HG03196 (cell line): ENCODE data around the gene RALGPS1.

Experiments
- ATAC-seq: cut with Tn5 transposase; IDR thresholded peaks from one replicate; pipeline ENCODE4 v1.9.1; 2021; ENCODE audit not compliant: unreplicated experiment

Gene RALGPS1

GRCh38 chr9:126904586-126904985 lies 10.0 kb upstream of the RALGPS1 start:
- no peak for ATAC-seq

DNA sequence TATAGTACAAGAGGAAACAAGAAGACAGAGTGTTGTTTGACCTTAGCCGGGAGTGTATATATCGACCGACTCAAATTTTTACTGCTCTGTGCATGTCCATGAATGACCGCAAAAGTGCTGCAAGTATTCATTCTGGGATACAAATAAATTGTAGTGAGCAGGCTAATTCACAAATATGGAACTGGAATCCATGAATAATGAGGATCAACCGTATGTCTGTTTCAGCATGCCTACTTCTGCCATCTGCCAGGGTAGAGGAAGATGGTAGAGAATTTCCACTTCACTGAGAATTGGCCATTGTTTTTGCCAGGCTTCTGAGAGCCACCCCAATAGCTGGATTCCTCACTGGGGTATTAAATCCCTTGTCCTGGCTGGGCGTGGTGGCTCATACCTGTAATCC lies 8.5 kb upstream of the RALGPS1 start:
- ATAC-seq, result no peak

- no peak for ATAC-seq
These were observed 7.5 kb upstream of the RALGPS1 start for GRCh38 chr9:126907058-126907457.

DNA sequence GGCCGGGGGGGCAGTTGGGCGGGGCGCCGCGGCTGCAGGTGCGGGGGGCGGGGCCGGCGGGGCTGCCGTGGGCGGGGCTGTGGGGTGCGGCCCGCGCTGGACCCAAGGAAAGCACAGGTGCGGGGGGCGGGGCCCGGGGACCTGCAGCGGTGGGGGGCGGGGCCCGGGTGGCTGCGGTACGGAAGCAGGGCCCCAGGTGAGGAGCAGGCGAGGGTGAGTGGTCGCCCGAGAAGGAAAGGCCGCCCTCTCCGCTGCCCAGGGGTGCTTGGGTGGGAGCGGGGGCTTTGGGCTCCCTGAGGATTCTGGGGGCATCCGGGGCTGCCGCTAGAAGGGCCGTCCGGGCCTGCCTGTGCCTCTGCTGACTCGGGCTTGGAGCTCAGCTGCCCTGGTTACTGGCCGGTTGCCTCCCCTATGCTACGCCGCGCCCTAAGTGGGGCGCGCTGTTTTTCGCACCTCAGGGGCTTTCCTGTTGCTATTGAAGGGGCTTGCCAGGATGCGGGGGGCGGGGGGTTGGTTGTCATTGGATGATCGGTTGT lies 767 bp downstream of the RALGPS1 start:
- no peak for ATAC-seq

- no peak for ATAC-seq
These were observed 1.4 kb downstream of the RALGPS1 start for GRCh38 chr9:126915846-126916543.

DNA sequence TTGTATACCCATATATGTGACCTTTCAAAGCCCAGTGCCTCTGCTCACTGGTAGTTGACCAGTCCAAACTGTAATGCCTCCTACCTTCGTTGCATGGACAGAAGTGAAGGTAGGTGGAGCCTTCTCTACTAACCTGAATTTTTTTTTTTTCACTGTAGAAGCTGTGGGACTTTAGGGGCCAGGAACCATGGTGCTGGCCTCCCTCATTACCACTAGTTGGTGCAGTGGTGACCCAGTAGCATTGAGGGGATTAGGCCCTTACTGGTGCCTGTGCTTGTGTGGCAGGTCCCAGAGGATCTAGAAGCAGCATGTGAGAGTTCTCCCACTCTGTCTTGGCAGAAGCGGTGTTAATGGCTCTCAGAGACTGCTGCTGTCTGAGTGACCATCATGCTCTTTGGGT lies 2.3 kb downstream of the RALGPS1 start:
- ATAC-seq, result no peak

DNA sequence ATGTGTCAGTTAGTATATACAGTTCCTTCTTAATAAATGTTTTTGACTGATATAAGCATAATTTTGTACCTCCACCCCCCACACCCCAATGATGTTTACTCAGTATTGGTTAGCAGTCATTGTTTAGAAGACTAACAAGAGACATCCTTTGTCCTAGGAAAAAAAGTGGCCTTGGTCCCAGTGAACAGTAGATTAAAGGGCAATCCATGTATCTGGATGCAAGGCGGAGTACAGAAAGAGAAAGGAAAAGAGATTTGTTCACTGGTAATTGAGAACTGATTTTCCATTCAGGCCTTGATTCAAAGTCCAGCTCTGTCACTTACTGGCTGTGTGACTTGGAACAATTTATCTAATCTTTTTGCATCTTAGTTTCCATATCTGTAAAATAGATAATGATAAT lies 4.6 kb downstream of the RALGPS1 start:
- ATAC-seq, result no peak

GRCh38 chr9:126925876-126926275 lies 11.3 kb downstream of the RALGPS1 start:
- ATAC-seq, result no peak

- ATAC-seq, result no peak
These were observed 11.8 kb downstream of the RALGPS1 start for GRCh38 chr9:126926364-126926763.

- ATAC-seq, result no peak
These were observed 12.8 kb downstream of the RALGPS1 start for GRCh38 chr9:126927419-126927818.

- ATAC-seq, result no peak
These were observed 18.3 kb downstream of the RALGPS1 start for GRCh38 chr9:126932871-126933321.

- no peak for ATAC-seq
These were observed 18.9 kb downstream of the RALGPS1 start for GRCh38 chr9:126933334-126933980.

- ATAC-seq, result no peak
These were observed 19.9 kb downstream of the RALGPS1 start for GRCh38 chr9:126934441-126934840.

DNA sequence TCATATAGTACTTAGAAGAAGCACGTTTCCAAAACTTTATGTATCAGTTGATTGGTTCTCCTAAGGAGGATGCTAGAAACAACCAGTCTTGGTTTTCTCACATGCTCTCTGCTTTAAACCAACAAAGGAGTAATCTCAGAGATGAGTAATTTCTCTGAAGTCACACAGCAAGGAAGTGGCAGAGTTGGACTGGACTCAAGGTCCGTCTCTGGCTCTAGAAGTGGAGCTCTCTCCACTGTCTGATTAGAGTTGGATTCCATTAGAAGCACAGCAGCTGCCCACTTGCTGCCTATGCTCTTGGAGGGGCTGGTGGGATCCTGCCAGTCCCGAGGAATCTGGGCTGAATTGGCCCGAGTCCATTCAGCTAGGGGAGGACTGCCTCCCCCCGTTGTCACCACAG lies 21.0 kb downstream of the RALGPS1 start:
- ATAC-seq, result no peak

DNA sequence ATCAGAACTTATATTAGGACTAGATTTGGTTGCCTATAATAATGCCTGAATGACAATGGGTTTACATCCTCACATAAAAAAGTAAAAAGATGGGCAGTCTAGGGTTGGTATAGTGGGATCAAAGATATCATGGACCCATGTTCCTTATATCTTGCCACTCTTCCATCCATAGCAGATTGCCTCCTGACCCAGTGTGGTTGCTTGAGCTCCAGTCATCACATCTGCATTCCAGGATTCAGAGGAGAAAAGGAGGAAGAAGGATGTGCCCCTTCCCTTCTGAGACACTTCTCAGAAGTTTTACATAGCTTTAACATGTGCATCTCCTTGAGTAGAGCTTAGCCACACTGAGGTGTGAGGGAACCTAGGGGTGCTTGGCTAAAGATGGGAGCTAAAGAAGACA lies 22.9 kb downstream of the RALGPS1 start:
- ATAC-seq, result no peak

GRCh38 chr9:126938327-126938726 lies 23.7 kb downstream of the RALGPS1 start:
- no peak for ATAC-seq

GRCh38 chr9:126939821-126940221 lies 25.2 kb downstream of the RALGPS1 start:
- no peak for ATAC-seq

DNA sequence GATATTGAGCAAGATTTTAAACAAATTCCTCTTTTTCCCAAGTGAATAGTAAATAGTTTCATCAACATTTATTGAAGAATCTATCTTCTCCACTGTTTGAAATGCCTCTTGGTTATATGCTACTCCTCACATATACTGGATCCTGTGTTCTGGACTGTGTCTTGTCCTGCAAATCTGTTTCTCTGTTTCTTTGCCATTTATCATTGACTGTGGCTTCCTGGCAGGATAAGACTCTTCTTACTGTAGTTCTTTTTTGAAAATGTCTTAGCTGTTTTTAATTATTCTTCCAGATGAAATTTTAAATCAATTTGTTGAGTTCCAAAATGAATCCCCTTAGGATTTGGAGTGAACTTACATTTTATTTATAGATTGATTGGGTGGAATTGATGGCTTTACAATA lies 27.8 kb downstream of the RALGPS1 start:
- no peak for ATAC-seq

DNA sequence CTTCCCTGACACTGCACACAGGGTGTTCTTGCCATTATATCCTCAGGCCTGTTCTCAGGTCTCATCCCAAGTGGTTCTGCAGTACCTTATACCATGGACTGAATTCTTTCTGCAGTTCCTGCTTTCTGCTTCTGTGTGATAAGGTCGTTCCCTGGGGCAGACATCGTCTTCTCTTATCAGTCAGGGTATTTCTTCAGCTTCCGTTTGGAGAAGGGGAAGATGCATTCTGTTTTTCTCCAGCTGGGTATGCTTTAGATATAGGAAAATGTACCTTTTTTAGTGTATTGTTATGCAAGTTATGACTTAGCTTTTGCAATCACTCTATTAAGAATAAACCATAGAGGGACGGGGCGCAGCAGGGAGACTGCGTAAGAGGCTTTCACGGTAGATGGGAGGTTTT lies 31.1 kb downstream of the RALGPS1 start:
- ATAC-seq, result no peak

DNA sequence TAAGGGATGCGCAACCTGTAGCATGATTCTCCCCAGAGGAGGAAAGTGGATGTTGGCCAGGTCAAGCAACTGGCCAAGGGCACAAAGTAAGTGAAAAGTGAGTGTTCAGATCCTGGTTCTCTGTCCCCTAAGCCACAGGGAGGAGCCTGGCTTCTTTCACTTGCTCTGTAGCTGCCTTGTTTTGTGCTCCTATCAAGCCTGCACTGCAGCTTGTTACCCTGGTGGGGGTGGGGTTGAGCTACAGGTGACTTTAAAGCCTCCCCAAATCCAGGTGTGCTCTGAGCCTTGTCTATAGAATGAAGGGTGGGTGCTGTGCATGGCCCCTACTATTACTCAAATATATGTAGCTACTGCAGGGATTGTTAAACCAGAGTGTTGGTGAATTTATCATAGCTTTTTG lies 32.9 kb downstream of the RALGPS1 start:
- ATAC-seq, result no peak

DNA sequence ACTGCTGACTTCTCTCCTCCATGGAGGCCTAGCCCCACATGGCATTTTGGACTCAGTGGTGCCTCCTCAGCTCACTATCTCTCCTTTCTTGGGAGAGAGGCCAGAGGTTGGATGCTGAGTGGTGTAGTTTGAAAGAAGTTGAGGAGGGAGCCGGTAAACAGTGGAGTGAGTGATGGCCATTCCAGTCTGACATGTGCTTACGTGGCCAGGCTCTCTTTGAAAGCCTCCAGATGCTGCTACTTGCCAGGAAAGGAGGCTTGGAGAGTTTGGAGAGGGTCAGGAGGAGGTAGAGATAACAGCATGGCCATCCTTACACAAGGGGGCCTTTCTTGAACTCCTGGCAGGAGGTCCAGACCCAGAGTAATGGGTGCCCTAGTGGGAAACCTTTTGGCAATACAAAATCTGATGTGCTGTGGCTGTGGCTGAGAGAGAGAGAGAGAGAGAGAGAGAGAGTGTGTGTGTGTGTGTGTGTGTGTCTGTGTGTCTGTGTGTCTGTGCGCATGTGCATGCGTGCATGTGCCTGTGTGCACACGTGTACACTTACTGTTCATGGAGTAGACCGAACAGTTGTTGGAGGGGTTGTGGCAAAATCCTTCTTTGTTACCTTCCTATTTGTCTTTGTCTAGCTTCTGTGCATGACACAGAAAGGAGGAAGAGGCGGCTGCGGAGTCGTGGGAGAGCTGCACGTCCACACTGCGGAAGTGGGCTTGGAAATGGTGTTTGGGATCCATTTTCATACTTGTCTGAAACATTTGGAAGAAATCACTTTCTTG lies 37.8 kb downstream of the RALGPS1 start:
- ATAC-seq, result no peak
